Hematopoietic multipotent progenitor cell treated with erythropoietin and hydrocortisone succinate and interleukin-3 and kit ligand, for 17 days (in vitro differentiated cells): ENCODE data around the gene DZIP3.
"Not testable (repeated sequence)": the region's sequence is repeated elsewhere in the genome, so short reads cannot be mapped to it uniquely, and the experiment has no call there.

Source experiments
- DNase-seq: peaks from one replicate; pipeline ENCODE4 v3.0.0-alpha.2; 2015; ENCODE audit warnings: low spot score

The DZIP3 gene

GRCh38 chr3:108677811-108678210, 88.3 kb downstream of the DZIP3 start:
- no peak for DNase-seq

- not testable (repeated sequence) for DNase-seq
Measured at GRCh38 chr3:108692286-108692685, 102.8 kb downstream of the DZIP3 start.

GRCh38 chr3:108698461-108698860, 108.9 kb downstream of the DZIP3 start:
- DNase-seq, result no peak

GRCh38 chr3:108705045-108705444, 115.5 kb downstream of the DZIP3 start:
- DNase-seq, result no peak

GRCh38 chr3:108713009-108713516, 123.5 kb downstream of the DZIP3 start:
- no peak for DNase-seq

- DNase-seq, result no peak
Measured at GRCh38 chr3:108713816-108714215, 124.3 kb downstream of the DZIP3 start.

- DNase-seq, result no peak
Measured at GRCh38 chr3:108718454-108718853, 128.9 kb downstream of the DZIP3 start.

GRCh38 chr3:108719178-108719806, 129.8 kb downstream of the DZIP3 start:
- no peak for DNase-seq

- DNase-seq, result no peak
Measured at GRCh38 chr3:108722724-108723123, 133.2 kb downstream of the DZIP3 start.

- no peak for DNase-seq
Measured at GRCh38 chr3:108724101-108724500, 134.6 kb downstream of the DZIP3 start.

GRCh38 chr3:108728105-108728504, 138.6 kb downstream of the DZIP3 start:
- no peak for DNase-seq

GRCh38 chr3:108728934-108729333, 139.4 kb downstream of the DZIP3 start:
- no peak for DNase-seq

- DNase-seq, result no peak
Measured at GRCh38 chr3:108736821-108737220, 147.3 kb downstream of the DZIP3 start.

GRCh38 chr3:108742929-108743328, 153.4 kb downstream of the DZIP3 start:
- DNase-seq, result no peak
